ENCODE results near the gene MIGA2. TPM values are rescaled to one million over a fixed set of nuclear protein-coding genes. Genes with fewer than 3 reads are reported as not detected.

MIGA2 gene
- total RNA-seq, 1 donor from 2014 or later, result 21.6 TPM

GRCh38 chr9:129093602-129094386 is 57.4 kb downstream of the MIGA2 start:
- no peak overlapping the region for H3K4me3 ChIP-seq (ENCODE audit: low read depth, low read length)
- no peak for TF ChIP-seq CTCF (IDR thresholded peaks at IDR 0.05; ENCODE audit: insufficient read depth, low read length, poor library complexity, severe bottlenecking)
- H3K27me3 ChIP-seq (ENCODE audit: control insufficient read depth, insufficient read depth, low read length), result no peaks in the 10 kb centered on the region
- H3K36me3 ChIP-seq (ENCODE audit: control insufficient read depth, insufficient read depth, low read length), result no peaks in the 10 kb centered on the region
- DNase-seq (ENCODE audit: low read depth), result no peak

GRCh38 chr9:129094387-129095169 is 58.2 kb downstream of the MIGA2 start:
- H3K36me3 ChIP-seq (ENCODE audit: control insufficient read depth, insufficient read depth, low read length), result no peaks in the 10 kb centered on the region
- H3K27me3 ChIP-seq (ENCODE audit: control insufficient read depth, insufficient read depth, low read length), result no peaks in the 10 kb centered on the region
- H3K4me3 ChIP-seq (ENCODE audit: low read depth, low read length), result no peak overlapping the region
- no peak for DNase-seq (ENCODE audit: low read depth)
- no peak for TF ChIP-seq CTCF (IDR thresholded peaks at IDR 0.05; ENCODE audit: insufficient read depth, low read length, poor library complexity, severe bottlenecking)

- Histone ChIP-seq H3K4me3 (ENCODE audit: low read depth, low read length) (no peak overlapping the region), H3K27me3 (ENCODE audit: control insufficient read depth, insufficient read depth, low read length) (no peaks in the 10 kb centered on the region), H3K36me3 (ENCODE audit: control insufficient read depth, insufficient read depth, low read length) (no peaks in the 10 kb centered on the region)
- no peak for DNase-seq (ENCODE audit: low read depth)
- no peak for TF ChIP-seq CTCF (IDR thresholded peaks at IDR 0.05; ENCODE audit: insufficient read depth, low read length, poor library complexity, severe bottlenecking)
These were observed 58.8 kb downstream of the MIGA2 start for GRCh38 chr9:129095170-129095667.

- no peak for DNase-seq (ENCODE audit: low read depth)
- no peak for TF ChIP-seq CTCF (IDR thresholded peaks at IDR 0.05; ENCODE audit: insufficient read depth, low read length, poor library complexity, severe bottlenecking)
- H3K4me3 ChIP-seq (ENCODE audit: low read depth, low read length), result no peak overlapping the region
- no peaks in the 10 kb centered on the region for H3K27me3 ChIP-seq (ENCODE audit: control insufficient read depth, insufficient read depth, low read length)
- no peaks in the 10 kb centered on the region for H3K36me3 ChIP-seq (ENCODE audit: control insufficient read depth, insufficient read depth, low read length)
These were observed 59.5 kb downstream of the MIGA2 start for GRCh38 chr9:129095908-129096307.

- Histone ChIP-seq H3K4me3 (ENCODE audit: low read depth, low read length) (no peak overlapping the region), H3K36me3 (ENCODE audit: control insufficient read depth, insufficient read depth, low read length) (no peaks in the 10 kb centered on the region), H3K27me3 (ENCODE audit: control insufficient read depth, insufficient read depth, low read length) (no peaks in the 10 kb centered on the region)
- TF ChIP-seq CTCF (IDR thresholded peaks at IDR 0.05; ENCODE audit: insufficient read depth, low read length, poor library complexity, severe bottlenecking), result no peak
- no peak for DNase-seq (ENCODE audit: low read depth)
These were observed 61.4 kb downstream of the MIGA2 start for GRCh38 chr9:129097671-129098306.
